HEK293T (cell line): Measurements from ENCODE around the gene CYP2C18.
"Not testable (repeated sequence)": the region's sequence is repeated elsewhere in the genome, so short reads cannot be mapped to it uniquely, and the experiment has no call there.

Experiments
- CTCF ChIA-PET: fragments of 350-600 bp; formaldehyde crosslinking; extraction: SDS; loops from one replicate; lab custom pipeline; 2021; ENCODE audit warnings: antibody characterized with exemption, inconsistent platforms; lab: Yijun Ruan, JAX
- POLR2A ChIA-PET: fragments of 350-600 bp; formaldehyde crosslinking; extraction: SDS; loops from one replicate; lab custom pipeline; 2020; ENCODE audit warnings: antibody characterized with exemption, inconsistent platforms; lab: Yijun Ruan, JAX
- DNase-seq: peaks from one replicate; pipeline ENCODE4 v3.0.0; 2012; ENCODE audit warnings: mixed read lengths; ENCODE audit errors: extremely low spot score
- ARNT ChIP-seq: fragments of 450-650 bp; IDR thresholded peaks from 2 replicates; pipeline ENCODE4 v1.6.1; 2017; ENCODE audit warnings: mild to moderate bottlenecking
- BHLHE40 ChIP-seq: fragments of 450-650 bp; IDR thresholded peaks from 2 replicates; pipeline ENCODE4 v1.6.1; 2016; ENCODE audit warnings: mild to moderate bottlenecking, moderate library complexity, borderline replicate concordance
- CTBP1 ChIP-seq: fragments of 450-650 bp; IDR thresholded peaks from 2 replicates; pipeline ENCODE4 v1.6.1; 2016; ENCODE audit warnings: borderline replicate concordance
- ELF4 ChIP-seq: fragments of 450-650 bp; IDR thresholded peaks from 2 replicates; pipeline ENCODE4 v1.6.1; 2017; ENCODE audit warnings: antibody characterized with exemption
- FOXA1 ChIP-seq: fragments of 450-650 bp; IDR thresholded peaks from 2 replicates; pipeline ENCODE4 v1.6.1; 2016; ENCODE audit warnings: mild to moderate bottlenecking
- FOXK2 ChIP-seq: fragments of 450-650 bp; IDR thresholded peaks from 2 replicates; pipeline ENCODE4 v1.6.1; 2016; ENCODE audit warnings: mild to moderate bottlenecking
- FOXM1 ChIP-seq: fragments of 450-650 bp; IDR thresholded peaks from 2 replicates; pipeline ENCODE4 v1.6.1; 2017; ENCODE audit warnings: mild to moderate bottlenecking, borderline replicate concordance
- HDGF ChIP-seq: fragments of 450-650 bp; IDR thresholded peaks from 2 replicates; pipeline ENCODE4 v1.6.1; 2017; ENCODE audit warnings: antibody characterized with exemption, borderline replicate concordance
- L3MBTL2 ChIP-seq: fragments of 450-650 bp; conservative IDR thresholded peaks from 2 replicates; pipeline ENCODE4 v1.6.1; 2016; ENCODE audit warnings: mild to moderate bottlenecking
- LEF1 ChIP-seq: fragments of 450-650 bp; IDR thresholded peaks from 2 replicates; pipeline ENCODE4 v1.6.1; 2017; ENCODE audit warnings: mild to moderate bottlenecking, borderline replicate concordance
- NFRKB ChIP-seq: fragments of 450-650 bp; IDR thresholded peaks from 2 replicates; pipeline ENCODE4 v1.6.1; 2016; ENCODE audit warnings: mild to moderate bottlenecking, moderate library complexity
- PKNOX1 ChIP-seq: fragments of 450-650 bp; IDR thresholded peaks from 2 replicates; pipeline ENCODE4 v1.6.1; 2016
- SP1 ChIP-seq: fragments of 450-650 bp; IDR thresholded peaks from 2 replicates; pipeline ENCODE4 v1.6.1; 2017
- SUZ12 ChIP-seq: fragments of 450-650 bp; IDR thresholded peaks from 2 replicates; pipeline ENCODE4 v1.6.1; 2016; ENCODE audit warnings: mild to moderate bottlenecking
- TARDBP ChIP-seq: fragments of 450-650 bp; IDR thresholded peaks from 2 replicates; pipeline ENCODE4 v1.6.1; 2016
- ZNF384 ChIP-seq: fragments of 450-650 bp; IDR thresholded peaks from 2 replicates; pipeline ENCODE4 v1.6.1; 2016

CYP2C18 gene

DNA sequence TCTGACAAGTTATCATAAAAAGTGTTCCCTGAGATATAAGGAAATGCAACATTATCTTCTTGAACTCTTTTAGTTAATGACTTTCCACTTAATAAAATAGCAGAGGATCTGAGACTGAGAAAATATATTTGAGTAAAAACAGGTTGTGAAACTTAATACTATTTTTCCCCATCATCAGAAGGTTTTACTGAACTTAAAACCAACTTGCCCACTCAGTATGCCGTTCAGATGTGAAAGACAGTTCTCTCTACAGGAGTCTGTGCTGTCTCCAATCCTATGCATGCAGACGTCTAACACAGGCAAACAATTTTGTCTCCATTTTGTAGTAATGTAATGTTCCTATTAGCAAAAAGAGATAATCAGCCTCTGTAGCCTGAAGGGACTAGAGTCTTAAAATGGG lies 38.2 kb upstream of the CYP2C18 start:
- ChIA-PET POLR2A (no interaction called here), CTCF (no interaction called here)
- TF ChIP-seq LEF1 (no peak), L3MBTL2 (no peak), SUZ12 (no peak), BHLHE40 (no peak), ARNT (no peak), SP1 (no peak), TARDBP (no peak)
- no peak for DNase-seq

DNA sequence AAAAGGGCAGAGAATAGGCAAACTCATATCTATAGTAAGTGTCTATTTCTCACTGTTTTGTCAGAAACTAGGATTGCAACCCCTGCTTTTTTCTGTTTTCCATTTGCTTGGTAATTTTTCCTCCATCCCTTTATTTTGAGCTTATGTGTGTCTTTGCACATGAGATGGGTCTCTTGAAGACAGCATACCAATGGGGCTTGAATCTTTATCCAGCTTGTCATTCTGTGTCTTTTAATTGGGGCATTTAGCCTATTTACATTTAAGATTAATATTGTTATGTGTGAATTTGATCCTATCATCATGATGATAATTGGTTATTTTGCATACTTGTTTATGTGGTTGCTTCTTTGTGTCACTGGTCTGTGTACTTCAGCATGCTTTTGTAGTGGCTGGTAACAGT lies 28.3 kb upstream of the CYP2C18 start:
- POLR2A ChIA-PET, CTCF ChIA-PET, DNase-seq: not testable (repeated sequence)

DNA sequence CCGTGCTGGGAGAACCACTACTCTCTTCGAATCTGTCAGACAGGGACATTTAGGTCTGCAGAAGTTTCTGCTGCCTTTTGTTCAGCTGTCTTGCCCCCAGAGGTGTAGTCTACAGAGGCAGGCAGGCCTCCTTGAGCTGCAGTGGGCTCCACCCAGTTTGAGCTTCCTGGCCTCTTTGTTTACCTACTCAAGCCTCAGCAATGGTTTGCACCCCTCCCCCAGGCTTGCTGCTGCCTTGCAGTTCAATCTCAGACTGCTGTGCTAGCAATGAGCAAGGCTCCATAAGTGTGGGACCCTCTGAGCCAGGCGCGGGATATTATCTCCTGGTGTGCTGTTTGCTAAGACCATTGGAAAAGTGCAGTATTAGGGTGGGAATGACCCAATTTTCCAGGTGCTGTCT lies 20.5 kb upstream of the CYP2C18 start:
- POLR2A ChIA-PET, CTCF ChIA-PET, DNase-seq: not testable (repeated sequence)

DNA sequence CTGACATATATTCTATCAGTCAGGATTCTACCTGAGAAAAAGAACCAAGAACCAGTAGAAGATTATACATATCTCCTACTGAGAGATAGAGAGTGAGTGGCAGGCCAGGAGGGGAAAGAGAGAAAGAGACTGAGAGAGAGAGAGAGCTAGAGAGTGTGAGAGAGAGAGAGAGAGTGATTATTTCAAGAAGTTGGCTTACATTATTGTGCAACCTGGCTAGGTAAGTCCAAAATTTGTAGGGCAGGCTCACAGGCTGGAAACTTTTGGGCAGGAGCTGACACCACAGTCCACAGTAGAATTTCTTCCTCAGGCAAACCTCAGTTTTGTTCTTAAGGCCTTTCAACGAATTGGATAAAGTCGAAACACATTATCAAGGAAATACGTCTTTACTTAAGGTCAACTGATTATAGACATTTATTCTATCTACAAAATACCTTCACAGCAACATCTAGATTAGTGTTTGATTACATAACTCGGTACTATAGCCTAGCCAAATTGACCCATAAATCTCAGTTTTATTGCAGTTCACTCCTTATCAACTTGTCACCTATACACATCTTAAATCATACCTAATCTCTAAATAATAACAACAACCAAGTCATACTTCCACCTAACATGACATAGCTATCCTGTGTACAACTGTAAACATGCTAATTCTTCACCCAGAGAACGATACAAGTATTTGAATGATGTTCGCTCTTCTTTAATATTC lies 17.0 kb upstream of the CYP2C18 start:
- ChIA-PET POLR2A (no interaction called here), CTCF (no interaction called here)
- no peak for TF ChIP-seq FOXA1
- no peak for TF ChIP-seq CTBP1
- no peak for TF ChIP-seq FOXK2
- DNase-seq, result no peak

DNA sequence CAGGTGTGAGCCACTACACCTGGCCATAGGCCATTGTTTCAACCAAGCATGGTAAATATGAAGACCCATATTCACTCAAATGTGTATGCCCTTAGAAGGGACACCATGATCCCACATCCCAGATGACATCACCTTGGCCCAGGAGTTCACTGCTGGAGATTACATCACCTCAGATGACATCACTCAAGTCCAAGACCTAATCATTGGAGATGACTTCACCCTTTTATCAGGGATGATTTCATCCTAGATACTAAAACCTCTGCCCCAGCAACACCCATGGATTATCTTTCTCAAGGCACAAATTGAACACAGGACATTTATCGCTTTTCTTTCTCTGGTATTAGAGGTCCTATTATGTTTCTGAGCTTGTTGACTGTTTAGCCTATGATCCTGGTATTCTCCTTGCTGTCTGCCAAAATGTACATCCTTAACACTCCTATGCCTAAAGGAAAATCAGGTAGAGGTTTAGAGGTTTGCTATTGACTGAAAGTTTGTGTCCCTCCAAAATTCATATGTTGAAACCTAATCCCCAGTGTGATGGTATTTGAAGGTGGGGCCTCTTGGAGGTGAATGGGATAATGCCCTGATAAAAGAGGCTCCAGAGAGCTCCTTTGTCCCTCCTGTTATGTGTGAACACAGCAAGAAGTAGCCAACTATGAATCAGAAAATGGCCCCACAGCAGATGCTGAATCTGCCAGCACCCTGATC lies 9.8 kb upstream of the CYP2C18 start:
- CTCF ChIA-PET, result no interaction called here
- peak; percentile 30 for DNase-seq
- POLR2A ChIA-PET, result no interaction called here
- no peak for TF ChIP-seq L3MBTL2
- TF ChIP-seq NFRKB, result no peak
- TF ChIP-seq BHLHE40, result no peak
- no peak for TF ChIP-seq ELF4
- no peak for TF ChIP-seq ZNF384
- TF ChIP-seq FOXM1, result no peak

GRCh38 chr10:94676496-94676895 lies 7.0 kb upstream of the CYP2C18 start:
- ChIA-PET POLR2A (no interaction called here), CTCF (interaction anchor here (0.7 kb wide), 1 partner anchor 1231 kb away, joined by 3 read pairs; no protein-coding TSS in a partner anchor)
- DNase-seq, result no peak
- no peak for TF ChIP-seq L3MBTL2

GRCh38 chr10:94677691-94678090 lies 5.8 kb upstream of the CYP2C18 start:
- POLR2A ChIA-PET, result no interaction called here
- CTCF ChIA-PET, result no interaction called here
- TF ChIP-seq SUZ12 (no peak), FOXM1 (no peak), FOXK2 (no peak)
- DNase-seq, result peak; percentile 45

DNA sequence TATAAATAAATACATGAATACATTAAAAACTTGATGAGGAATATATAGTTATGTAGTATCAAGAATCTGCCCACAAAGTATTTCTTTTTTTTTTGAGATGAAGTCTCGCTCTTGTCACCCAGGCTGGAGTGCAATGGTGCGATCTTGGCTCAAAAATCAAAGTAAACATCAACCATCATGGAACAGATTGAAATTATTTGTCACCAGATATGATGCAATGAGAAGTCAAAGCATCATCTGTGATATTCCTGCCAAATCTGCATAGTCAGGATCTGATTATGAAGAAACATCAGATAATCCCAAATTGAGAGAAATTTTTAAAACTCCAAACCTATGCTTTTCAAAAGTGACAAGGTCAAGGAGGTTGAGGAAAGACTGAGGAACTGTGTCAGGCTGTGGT lies 5.1 kb upstream of the CYP2C18 start:
- CTCF ChIA-PET, result no interaction called here
- POLR2A ChIA-PET, result no interaction called here
- no peak for DNase-seq
- no peak for TF ChIP-seq BHLHE40
- TF ChIP-seq FOXK2, result no peak
- no peak for TF ChIP-seq TARDBP
- TF ChIP-seq HDGF, result no peak
- TF ChIP-seq PKNOX1, result no peak
- TF ChIP-seq SUZ12, result no peak
- no peak for TF ChIP-seq ZNF384
- no peak for TF ChIP-seq LEF1
- no peak for TF ChIP-seq FOXM1
- no peak for TF ChIP-seq SP1
- no peak for TF ChIP-seq NFRKB
- no peak for TF ChIP-seq CTBP1
- no peak for TF ChIP-seq ELF4
- no peak for TF ChIP-seq L3MBTL2
- no peak for TF ChIP-seq FOXA1
- TF ChIP-seq ARNT, result no peak

DNA sequence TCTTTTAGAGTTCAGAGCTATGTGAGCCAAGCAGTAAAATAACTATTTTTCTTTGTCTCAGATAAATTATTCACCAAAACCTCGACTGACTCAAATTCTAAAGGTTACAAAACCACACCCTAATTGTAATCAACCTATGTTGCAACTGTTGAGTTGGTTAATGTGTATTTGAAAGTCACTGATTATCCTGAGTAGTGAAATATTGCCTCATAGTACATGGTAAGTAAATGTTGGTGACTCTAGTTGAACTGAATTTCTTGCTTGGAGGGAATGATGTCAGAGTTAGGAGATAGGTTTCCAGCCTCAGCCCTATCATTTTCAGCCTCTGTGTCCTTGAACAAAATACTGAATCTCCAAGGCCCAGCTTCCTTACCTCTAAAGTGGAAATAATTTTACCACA lies 3.0 kb upstream of the CYP2C18 start:
- CTCF ChIA-PET, result no interaction called here
- POLR2A ChIA-PET, result no interaction called here
- TF ChIP-seq FOXA1, result no peak
- no peak for DNase-seq

DNA sequence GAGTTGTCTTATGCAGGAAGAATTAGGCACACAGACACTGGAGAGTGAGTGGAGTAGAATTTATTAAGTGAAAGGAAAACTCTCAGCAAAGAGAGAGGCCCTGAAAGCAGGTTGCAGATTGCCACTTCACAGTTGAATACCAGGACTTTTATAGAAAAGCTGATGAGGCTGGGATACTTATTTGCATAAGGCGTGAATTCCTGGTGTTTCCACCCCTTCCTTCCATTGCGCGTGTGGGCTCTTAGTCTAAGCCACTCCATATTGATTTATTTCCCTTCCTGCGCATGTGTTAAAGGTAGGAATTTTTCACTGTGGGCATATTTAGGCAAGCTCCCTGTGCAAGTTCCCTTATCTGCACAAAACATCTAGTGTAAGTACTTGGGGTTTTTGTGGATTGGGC lies 893 bp upstream of the CYP2C18 start:
- POLR2A ChIA-PET, CTCF ChIA-PET, DNase-seq: not testable (repeated sequence)
